OCI-LY1 (cell line): Measurements from ENCODE around the gene KCNK3.

Experiments
- H2AFZ ChIP-seq: fragments of 200-600 bp; sonication (generic), shearing (Covaris generic); 2 replicates; pipeline ENCODE4 v1.6.0; 2014; ENCODE audit warnings: antibody characterized with exemption, mild to moderate bottlenecking, low read length
- H3F3A ChIP-seq: fragments of 200-600 bp; sonication (generic), shearing (Covaris generic); 2 replicates; pipeline ENCODE4 v1.6.0; 2014; ENCODE audit warnings: mild to moderate bottlenecking, antibody characterized with exemption, low read length, moderate library complexity; ENCODE audit not compliant: insufficient read depth
- H3K27ac ChIP-seq: fragments of 200-600 bp; sonication (generic); 2 replicates; pipeline ENCODE4 v1.5.1; 2014; ENCODE audit warnings: low read length, mixed run types, mild to moderate bottlenecking, low read depth; ENCODE audit not compliant: poor library complexity, severe bottlenecking
- H3K27me3 ChIP-seq: fragments of 200-600 bp; sonication (generic); 2 replicates; pipeline ENCODE4 v1.6.0; 2014; ENCODE audit warnings: antibody characterized with exemption, mild to moderate bottlenecking, low read length, moderate library complexity; ENCODE audit not compliant: insufficient read depth
- H3K36me3 ChIP-seq: fragments of 200-600 bp; sonication (generic); 2 replicates; pipeline ENCODE4 v1.6.1; 2014; ENCODE audit warnings: mild to moderate bottlenecking, antibody characterized with exemption, low read length, moderate library complexity, mixed read lengths; ENCODE audit not compliant: insufficient read depth
- H3K4me1 ChIP-seq: fragments of 200-600 bp; sonication (generic); 2 replicates; pipeline ENCODE4 v1.5.1; 2014; ENCODE audit warnings: mild to moderate bottlenecking, low read length, moderate library complexity; ENCODE audit not compliant: insufficient read depth, severe bottlenecking
- H3K4me2 ChIP-seq: fragments of 200-600 bp; sonication (generic), shearing (Covaris generic); 2 replicates; pipeline ENCODE4 v1.6.1; 2014; ENCODE audit warnings: low read length
- H3K4me3 ChIP-seq: fragments of 200-600 bp; sonication (generic); 2 replicates; pipeline ENCODE4 v1.5.1; 2014; ENCODE audit warnings: low read length, low read depth, mild to moderate bottlenecking, mixed read lengths; ENCODE audit not compliant: poor library complexity, severe bottlenecking
- H3K79me2 ChIP-seq: fragments of 200-600 bp; shearing (Covaris generic); 2 replicates; pipeline ENCODE4 v1.6.1; 2016; ENCODE audit warnings: mixed run types, low read length, mixed read lengths; ENCODE audit not compliant: insufficient read depth
- H3K9ac ChIP-seq: fragments of 200-600 bp; sonication (generic), shearing (Covaris generic); 2 replicates; pipeline ENCODE4 v1.6.1; 2014; ENCODE audit warnings: mild to moderate bottlenecking, low read length, mixed read lengths
- H3K9me2 ChIP-seq: fragments of 200-600 bp; sonication (generic), shearing (Covaris generic); 2 replicates; pipeline ENCODE4 v1.6.1; 2014; ENCODE audit warnings: low read depth, mild to moderate bottlenecking, low read length, mixed read lengths
- H3K9me3 ChIP-seq: fragments of 200-600 bp; shearing (Covaris generic); 2 replicates; pipeline ENCODE4 v1.6.1; 2014; ENCODE audit warnings: low read length, mixed read lengths
- H4K20me1 ChIP-seq: fragments of 200-600 bp; sonication (generic), shearing (Covaris generic); 2 replicates; pipeline ENCODE4 v1.6.0; 2016; ENCODE audit warnings: mild to moderate bottlenecking, low read length; ENCODE audit not compliant: insufficient read depth
- CTCF ChIP-seq: fragments of 200-600 bp; sonication (generic), shearing (Covaris generic); IDR thresholded peaks from 2 replicates; pipeline ENCODE4 v1.5.1; 2017; ENCODE audit warnings: mild to moderate bottlenecking, antibody characterized with exemption, low read length, moderate library complexity, mixed read lengths
- EZH2 ChIP-seq: fragments of 200-600 bp; sonication (generic), shearing (Covaris generic); IDR thresholded peaks from 2 replicates; pipeline ENCODE4 v1.8.0; 2017; ENCODE audit warnings: borderline replicate concordance, mixed run types, mild to moderate bottlenecking, antibody characterized with exemption, low read length, moderate library complexity, mixed read lengths

The KCNK3 gene

GRCh38 chr2:26767894-26768487 lies 75.5 kb downstream of the KCNK3 start:
- H3K9ac ChIP-seq = no peak overlapping the region
- no peaks in the 10 kb centered on the region for H3K9me3 ChIP-seq
- no peak overlapping the region for H3K27ac ChIP-seq
- H3K36me3 ChIP-seq = no peaks in the 10 kb centered on the region
- H3K4me1 ChIP-seq = peaks cover 20% of the 10 kb centered on the region
- no peaks in the 10 kb centered on the region for H3K79me2 ChIP-seq
- H3F3A ChIP-seq = no peaks in the 10 kb centered on the region
- peaks cover 5% of the 10 kb centered on the region; the same call in 1 of the 2 replicates for H3K27me3 ChIP-seq
- no peaks in the 10 kb centered on the region for H3K9me2 ChIP-seq
- H3K4me3 ChIP-seq = no peak overlapping the region
- no peak overlapping the region for H3K4me2 ChIP-seq
- TF ChIP-seq EZH2 (no peak), CTCF (no peak)
- no peaks in the 10 kb centered on the region for H4K20me1 ChIP-seq
- H2AFZ ChIP-seq = no peak overlapping the region

- TF ChIP-seq EZH2 = no peak
- TF ChIP-seq CTCF = no peak
- Histone ChIP-seq H3K9me2 (no peaks in the 10 kb centered on the region), H3F3A (no peaks in the 10 kb centered on the region), H3K27ac (no peak overlapping the region), H3K79me2 (no peaks in the 10 kb centered on the region), H2AFZ (no peak overlapping the region), H4K20me1 (no peaks in the 10 kb centered on the region), H3K4me1 (peaks cover 14% of the 10 kb centered on the region), H3K36me3 (no peaks in the 10 kb centered on the region), H3K27me3 (no peaks in the 10 kb centered on the region), H3K4me3 (no peak overlapping the region), H3K9ac (no peak overlapping the region), H3K4me2 (no peak overlapping the region), H3K9me3 (no peaks in the 10 kb centered on the region)
Observed at GRCh38 chr2:26768759-26769088, 76.2 kb downstream of the KCNK3 start.

- Histone ChIP-seq H4K20me1 (no peaks in the 10 kb centered on the region), H3K79me2 (no peaks in the 10 kb centered on the region), H3K4me1 (peaks cover 13% of the 10 kb centered on the region), H2AFZ (no peak overlapping the region), H3K27me3 (no peaks in the 10 kb centered on the region), H3F3A (no peaks in the 10 kb centered on the region), H3K9me2 (no peaks in the 10 kb centered on the region), H3K27ac (no peak overlapping the region), H3K9me3 (no peaks in the 10 kb centered on the region), H3K4me2 (no peak overlapping the region), H3K9ac (no peak overlapping the region), H3K4me3 (no peak overlapping the region), H3K36me3 (no peaks in the 10 kb centered on the region)
- no peak for TF ChIP-seq EZH2
Observed at GRCh38 chr2:26769089-26769761, 76.7 kb downstream of the KCNK3 start.
